Fibroblast of peridontal ligament (primary cell): ENCODE results near the gene PPARGC1A.

Experiments used
- DNase-seq: peaks from one replicate; pipeline ENCODE4 v3.0.0-alpha.2; 2010; ENCODE audit errors: extremely low read depth

The PPARGC1A gene

DNA sequence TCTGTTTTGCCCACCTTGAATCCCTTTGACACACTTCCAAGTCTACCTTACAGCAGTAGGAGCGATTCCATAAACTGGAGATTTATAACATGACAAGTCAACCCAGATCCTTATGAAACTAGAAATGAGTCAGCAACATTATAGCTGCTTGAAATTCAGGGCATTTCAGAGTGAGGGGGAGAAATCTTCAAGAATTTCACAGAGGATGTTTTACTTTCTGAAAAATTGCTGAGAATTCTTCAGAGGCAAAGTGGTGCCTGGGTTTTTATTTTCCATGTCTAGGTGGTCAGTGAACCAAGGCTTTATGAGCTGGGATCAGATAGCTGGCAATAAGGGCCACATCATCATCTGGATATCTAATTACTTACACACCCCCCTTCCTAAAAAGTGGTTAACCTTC is 119.8 kb downstream of the PPARGC1A start:
- DNase-seq = peak; percentile 4

DNA sequence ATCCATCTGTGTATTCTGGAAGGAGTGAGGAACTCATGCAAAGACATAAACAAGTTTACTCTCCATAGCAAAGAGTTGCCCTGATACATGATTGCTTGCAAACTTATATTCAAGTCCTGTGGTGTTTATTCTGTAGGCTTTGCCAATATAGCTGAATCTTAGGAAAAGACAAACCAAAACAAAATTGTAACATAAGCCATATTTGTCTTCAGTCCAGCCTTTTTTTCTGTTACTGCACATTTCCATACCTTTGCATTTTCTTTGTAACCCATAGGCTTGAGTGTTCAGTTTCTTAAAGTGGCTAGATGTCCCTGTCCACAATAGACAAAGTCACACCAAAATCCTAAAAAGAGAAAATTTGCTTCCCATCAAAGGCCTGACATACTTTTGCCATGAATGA is 120.4 kb downstream of the PPARGC1A start:
- no peak for DNase-seq

DNA sequence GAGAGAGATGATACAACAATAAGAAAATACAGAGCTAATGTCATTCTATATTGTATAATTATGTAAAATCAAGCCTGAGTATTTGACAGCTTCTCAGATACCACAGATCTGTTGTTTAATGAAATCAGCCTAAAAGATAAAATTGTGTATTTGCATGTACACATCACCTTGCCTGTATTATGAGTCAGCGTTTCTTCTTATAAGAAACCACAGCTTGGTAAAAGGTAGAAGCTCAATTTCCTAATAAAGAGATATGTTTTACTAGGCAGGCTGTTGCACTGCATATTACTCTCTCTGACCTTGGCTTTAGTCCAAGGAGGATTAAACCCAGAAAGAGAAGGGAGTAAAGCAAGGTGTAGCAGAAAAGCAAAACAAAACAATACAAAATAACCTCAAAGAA is 121.3 kb downstream of the PPARGC1A start:
- no peak for DNase-seq

DNA sequence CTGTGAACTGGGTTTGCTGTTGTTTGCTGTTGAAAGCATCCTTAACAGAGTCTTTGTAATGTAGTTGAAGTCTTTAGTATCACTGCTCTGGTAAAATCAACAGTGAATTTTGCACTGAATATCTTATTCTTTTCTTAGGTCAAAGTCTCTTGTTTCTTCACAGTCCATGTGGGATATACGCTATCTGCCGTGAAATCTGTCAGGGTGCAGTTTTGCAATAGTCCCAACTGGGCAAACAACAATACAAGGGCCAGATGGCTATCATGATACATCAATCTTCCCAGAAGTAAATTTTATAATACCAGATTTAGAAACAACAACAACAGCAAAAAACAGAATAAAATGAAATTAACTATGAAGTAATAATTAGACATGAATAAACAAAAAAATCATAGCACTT is 123.5 kb downstream of the PPARGC1A start:
- no peak for DNase-seq

DNA sequence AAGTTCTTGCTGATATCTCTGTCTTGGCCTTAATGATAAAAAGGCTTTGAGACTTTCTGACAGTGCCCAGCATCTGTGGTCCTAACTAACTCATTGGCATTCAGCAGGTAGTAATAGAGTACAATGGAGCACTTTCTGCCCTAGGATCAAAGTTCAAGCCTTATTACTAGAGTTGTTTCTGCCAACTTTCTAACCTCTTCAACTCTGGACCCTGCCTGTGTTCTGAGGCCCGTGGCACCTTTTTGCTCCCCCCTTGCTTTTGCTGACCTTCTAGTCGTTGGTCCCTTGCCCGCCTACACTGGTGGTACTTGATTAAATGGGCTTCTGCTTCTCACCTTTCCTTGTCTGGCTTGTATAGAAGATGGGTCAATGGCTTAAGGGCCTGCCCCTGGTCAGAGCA is 126.3 kb downstream of the PPARGC1A start:
- DNase-seq = no peak

DNA sequence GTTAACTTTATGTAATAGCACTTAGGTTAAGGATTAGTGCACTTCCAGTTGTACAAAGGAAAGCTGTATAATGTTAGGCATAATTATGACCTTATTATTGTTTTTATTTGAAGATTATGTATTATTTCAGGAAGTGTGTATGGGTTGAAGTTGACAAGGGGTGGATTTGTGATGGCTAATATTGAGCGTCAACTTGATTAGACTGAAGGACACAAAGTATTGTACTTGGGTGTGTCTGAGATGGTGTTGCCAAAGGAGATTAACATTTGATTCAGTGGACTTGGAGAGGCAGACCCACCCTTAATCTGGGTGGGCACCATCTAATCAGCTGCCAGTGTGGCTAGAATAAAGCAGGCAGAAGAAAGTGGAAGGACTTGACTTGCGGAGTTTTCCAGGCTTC is 127.3 kb downstream of the PPARGC1A start:
- DNase-seq = no peak

DNA sequence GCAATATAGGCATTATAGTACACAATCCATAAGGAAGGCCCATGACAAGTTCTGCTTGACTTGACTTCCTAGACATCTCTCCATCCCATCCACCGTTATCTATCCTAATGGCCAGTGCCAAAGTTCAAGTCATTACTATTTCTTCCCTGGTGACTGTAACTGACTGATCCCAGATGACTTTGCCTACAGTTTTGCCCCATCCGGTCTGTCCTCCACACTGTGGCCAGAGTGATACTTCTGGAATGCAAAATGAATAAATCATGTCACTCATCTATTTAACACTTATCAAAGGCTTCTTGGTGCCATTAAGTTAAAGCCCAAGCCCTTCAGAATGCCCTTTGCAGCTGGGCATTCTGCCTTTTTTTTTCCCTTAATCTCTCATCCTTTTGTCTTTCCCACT is 130.8 kb downstream of the PPARGC1A start:
- DNase-seq = no peak

DNA sequence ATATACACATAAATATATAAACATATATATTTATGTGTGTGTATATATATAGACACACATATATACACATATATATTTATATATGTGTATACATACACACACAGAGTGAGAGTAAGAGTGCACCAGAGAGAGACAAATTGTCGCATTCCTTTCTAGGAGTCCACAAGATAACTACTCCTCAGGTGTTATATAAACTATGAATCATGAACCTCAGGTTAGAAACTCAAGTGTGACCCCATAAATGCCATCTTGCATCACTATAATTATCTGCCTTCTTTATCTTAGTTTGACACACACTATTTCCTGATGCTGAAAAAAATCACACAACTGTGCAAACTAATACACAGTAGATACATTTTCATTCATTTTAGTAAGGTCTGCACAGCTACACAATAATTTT is 135.2 kb downstream of the PPARGC1A start:
- no peak for DNase-seq

DNA sequence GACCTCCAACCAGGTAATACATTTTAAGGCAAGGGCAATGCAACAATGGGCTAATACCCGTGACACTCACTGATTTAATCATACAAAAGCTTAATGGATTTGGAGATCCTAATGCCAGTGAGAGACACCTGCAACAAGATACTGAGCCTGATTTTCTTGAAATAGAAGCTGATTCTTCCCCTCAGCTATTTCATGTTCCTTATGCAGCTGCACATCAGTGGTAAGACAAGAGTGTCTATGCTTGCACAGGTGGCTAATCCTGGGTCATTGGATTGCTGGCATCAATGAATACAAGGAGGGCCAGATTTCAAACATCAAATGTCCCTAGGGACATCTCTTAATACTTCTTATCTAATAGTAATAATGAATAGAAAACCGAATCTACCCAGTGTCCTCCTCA is 139.7 kb downstream of the PPARGC1A start:
- no peak for DNase-seq

DNA sequence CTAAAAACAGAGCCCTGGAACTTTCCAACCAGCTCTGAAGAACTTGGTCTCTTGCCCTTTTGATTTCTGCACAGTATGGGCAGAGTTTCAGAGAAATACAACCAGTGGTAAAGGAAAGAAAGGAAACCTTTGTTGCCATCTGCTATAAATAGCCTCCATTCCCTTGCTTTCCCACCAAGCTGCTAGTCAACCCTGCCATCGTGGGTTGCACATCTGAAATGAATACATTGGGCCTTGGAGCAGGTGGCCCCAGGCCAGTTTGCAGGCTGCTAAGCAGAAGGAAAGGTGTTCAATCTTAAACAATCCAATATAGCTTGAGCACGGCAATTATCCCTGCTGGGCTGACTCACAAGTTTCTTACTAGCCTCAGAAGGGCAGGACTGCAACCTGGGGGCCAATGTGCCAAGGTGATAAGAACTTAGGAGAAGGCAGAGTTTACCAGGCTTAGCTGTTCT is 142.5 kb downstream of the PPARGC1A start:
- no peak for DNase-seq

DNA sequence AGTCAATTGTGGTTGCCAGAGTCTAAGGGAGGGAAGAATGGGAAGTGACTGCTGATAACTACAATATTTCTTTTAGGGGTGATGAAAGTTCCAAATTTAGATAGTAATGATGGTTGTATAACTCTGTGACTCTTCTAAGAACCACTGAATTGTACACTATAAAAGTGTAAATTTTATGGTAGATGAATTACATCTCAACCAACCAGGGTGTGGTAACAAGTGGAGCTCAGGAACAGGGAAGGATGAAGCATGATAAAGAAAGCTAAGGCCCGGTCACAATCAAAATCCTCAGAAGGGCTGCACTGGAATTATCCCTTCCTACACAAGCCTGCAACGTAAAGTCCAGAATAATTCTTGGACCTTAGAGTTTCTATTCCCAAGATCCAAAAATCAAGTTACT is 143.2 kb downstream of the PPARGC1A start:
- no peak for DNase-seq

DNA sequence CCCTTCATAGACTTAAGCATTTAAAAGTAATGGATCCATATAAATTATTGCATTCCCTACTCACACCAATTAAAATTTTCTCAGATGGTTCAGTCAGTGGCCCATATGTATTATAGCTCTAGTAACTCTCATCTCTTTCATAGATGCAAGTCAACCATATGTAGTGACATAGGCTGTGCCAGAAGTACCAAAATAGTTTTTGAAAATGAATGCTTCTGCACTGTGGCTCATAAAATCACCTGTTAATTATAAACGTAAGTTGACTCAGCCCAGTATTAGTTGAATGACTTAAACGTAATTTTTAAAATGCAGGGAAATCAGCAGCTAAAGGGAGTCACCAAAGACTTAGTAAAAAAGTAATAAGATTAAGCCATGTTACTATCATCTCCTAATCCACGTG is 143.8 kb downstream of the PPARGC1A start:
- no peak for DNase-seq

DNA sequence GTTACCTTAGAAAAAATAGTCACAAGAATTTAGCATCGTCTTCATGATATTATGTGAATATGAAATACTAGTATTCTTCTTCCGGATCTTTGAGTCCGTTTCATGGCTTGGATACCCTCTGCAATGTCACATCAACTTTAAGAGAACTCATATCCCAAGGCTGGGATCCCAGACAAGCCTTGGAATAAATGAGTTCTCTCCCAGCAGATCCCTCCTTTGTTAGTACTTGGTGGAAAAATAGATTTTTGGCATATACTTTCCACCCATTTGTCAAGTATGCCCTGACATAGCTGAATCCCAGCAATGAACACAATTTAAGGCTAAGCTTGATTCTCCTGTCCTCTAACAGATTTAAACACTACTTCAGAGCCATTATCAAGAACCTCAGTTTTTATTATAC is 144.5 kb downstream of the PPARGC1A start:
- no peak for DNase-seq
